ENCODE data around the gene LAD1. TPM values are rescaled to one million over a fixed set of nuclear protein-coding genes. Genes with fewer than 3 reads are reported as not detected.

LAD1 gene
- total RNA-seq, 1 experiment from 2014 or later, result 1.2 TPM

DNA sequence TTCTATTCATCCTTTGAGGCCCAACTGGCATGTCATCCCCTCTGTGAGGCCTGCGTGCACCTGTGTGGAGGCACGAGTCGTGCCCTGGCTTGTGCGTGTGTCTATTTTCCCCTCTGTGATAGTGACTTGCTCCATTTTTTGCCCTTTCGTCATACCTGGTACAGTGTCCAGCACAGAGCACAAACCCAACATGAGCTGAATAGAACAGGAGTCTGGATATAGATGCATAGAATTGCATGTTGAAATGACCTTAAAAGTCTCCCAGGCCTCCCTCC, 54.1 kb downstream of the LAD1 start:
- H3K4me1 ChIP-seq (ENCODE audit: low read length), result peaks cover 8% of the 10 kb centered on the region
- H3K27me3 ChIP-seq (ENCODE audit: low read length), result no peaks in the 10 kb centered on the region
- H3K9me3 ChIP-seq (ENCODE audit: low read length), result no peaks in the 10 kb centered on the region
- DNase-seq, result no peak
- H3K9me2 ChIP-seq (replicated peaks; ENCODE audit: insufficient read depth, low read length), result no peaks in the 10 kb centered on the region
- no peak overlapping the region for H3K27ac ChIP-seq (ENCODE audit: low read length)
- H3K79me2 ChIP-seq (ENCODE audit: low read length), result no peaks in the 10 kb centered on the region
- no peak overlapping the region for H3K9ac ChIP-seq (ENCODE audit: low read length)
- no peak overlapping the region for H3K4me3 ChIP-seq (ENCODE audit: low read length)
- no peak overlapping the region for H2AFZ ChIP-seq (ENCODE audit: low read length)
- no peaks in the 10 kb centered on the region for H4K20me1 ChIP-seq (ENCODE audit: insufficient read depth, low read depth, low read length)
- H3K36me3 ChIP-seq (ENCODE audit: insufficient read depth, low read length), result no peaks in the 10 kb centered on the region
- no peak overlapping the region for H3K4me2 ChIP-seq (ENCODE audit: low read depth, low read length, poor library complexity, severe bottlenecking)

DNA sequence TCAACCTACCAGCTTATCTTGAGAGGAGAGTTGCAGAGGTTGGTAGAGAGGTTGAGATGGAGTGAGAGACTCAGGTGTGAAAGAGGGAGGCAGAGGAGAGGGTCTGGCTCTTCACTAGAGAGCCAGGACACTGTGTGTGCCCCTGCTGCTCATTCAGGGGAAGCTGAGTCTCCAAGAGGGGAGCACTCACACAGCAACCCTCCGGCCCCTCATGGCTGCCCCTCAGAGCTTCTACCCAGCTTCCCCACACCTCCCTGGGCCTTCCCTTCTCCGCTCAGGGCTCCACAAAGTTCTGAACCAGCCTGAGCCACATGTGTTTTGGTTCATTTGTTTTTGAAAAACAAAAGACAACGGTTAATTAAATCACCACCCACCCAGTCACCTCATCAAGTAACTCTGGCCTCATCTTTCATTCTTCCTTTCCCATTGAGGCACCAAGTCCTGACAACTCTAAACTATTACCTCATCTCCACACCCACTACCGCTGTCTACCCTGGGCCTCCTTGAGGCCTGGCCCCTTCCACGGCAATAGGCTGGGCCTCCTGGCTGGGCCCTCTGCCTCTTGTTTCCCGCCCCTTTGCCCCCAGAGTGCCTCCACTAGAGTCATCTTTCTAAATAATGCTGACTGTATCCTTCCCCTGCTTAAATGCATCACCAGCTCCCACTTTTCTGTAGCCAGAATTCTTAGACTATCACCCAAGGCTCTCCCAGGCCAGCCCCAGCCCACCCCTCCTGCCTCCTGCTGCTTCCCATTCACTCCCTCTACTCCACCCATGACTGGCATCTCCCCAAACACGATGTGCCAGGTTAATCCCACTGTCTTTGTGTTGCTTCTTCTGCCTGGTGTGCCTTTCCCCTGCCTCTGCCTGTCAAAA, 54.7 kb downstream of the LAD1 start:
- no peak overlapping the region for H3K4me2 ChIP-seq (ENCODE audit: low read depth, low read length, poor library complexity, severe bottlenecking)
- no peak overlapping the region for H2AFZ ChIP-seq (ENCODE audit: low read length)
- H3K9me3 ChIP-seq (ENCODE audit: low read length), result no peaks in the 10 kb centered on the region
- peaks cover 8% of the 10 kb centered on the region for H3K4me1 ChIP-seq (ENCODE audit: low read length)
- DNase-seq, result no peak
- H4K20me1 ChIP-seq (ENCODE audit: insufficient read depth, low read depth, low read length), result no peaks in the 10 kb centered on the region
- H3K27ac ChIP-seq (ENCODE audit: low read length), result no peak overlapping the region
- H3K4me3 ChIP-seq (ENCODE audit: low read length), result no peak overlapping the region
- no peak overlapping the region for H3K9ac ChIP-seq (ENCODE audit: low read length)
- H3K79me2 ChIP-seq (ENCODE audit: low read length), result no peaks in the 10 kb centered on the region
- no peaks in the 10 kb centered on the region for H3K9me2 ChIP-seq (replicated peaks; ENCODE audit: insufficient read depth, low read length)
- H3K27me3 ChIP-seq (ENCODE audit: low read length), result no peaks in the 10 kb centered on the region
- H3K36me3 ChIP-seq (ENCODE audit: insufficient read depth, low read length), result no peaks in the 10 kb centered on the region

DNA sequence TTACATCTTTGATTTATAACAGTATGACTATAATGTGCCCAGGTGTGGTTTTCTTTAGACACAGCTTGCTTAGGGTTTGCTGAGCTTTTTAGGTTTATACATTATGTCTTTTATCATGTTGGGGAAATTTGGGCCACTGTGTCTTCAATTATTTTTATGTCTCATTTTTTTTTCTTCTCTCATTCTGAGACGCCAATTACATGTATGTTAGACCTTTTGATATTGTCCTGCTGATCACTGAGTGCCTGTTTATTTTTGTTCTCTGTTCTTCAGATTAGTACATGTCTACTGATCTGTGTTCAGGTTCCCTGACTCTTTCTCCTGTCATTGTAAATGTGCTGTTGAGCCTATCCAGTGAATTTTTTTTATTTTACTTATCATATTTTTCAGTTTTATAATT, 57.7 kb downstream of the LAD1 start:
- no peak for DNase-seq
- Histone ChIP-seq H3K9me3 (ENCODE audit: low read length) (no peaks in the 10 kb centered on the region), H3K27me3 (ENCODE audit: low read length) (no peaks in the 10 kb centered on the region), H3K4me1 (ENCODE audit: low read length) (no peaks in the 10 kb centered on the region), H4K20me1 (ENCODE audit: insufficient read depth, low read depth, low read length) (no peaks in the 10 kb centered on the region), H2AFZ (ENCODE audit: low read length) (no peak overlapping the region), H3K9ac (ENCODE audit: low read length) (no peak overlapping the region), H3K36me3 (ENCODE audit: insufficient read depth, low read length) (no peaks in the 10 kb centered on the region), H3K4me3 (ENCODE audit: low read length) (no peak overlapping the region), H3K9me2 (replicated peaks; ENCODE audit: insufficient read depth, low read length) (no peaks in the 10 kb centered on the region), H3K4me2 (ENCODE audit: low read depth, low read length, poor library complexity, severe bottlenecking) (no peak overlapping the region), H3K27ac (ENCODE audit: low read length) (no peak overlapping the region), H3K79me2 (ENCODE audit: low read length) (no peaks in the 10 kb centered on the region)

DNA sequence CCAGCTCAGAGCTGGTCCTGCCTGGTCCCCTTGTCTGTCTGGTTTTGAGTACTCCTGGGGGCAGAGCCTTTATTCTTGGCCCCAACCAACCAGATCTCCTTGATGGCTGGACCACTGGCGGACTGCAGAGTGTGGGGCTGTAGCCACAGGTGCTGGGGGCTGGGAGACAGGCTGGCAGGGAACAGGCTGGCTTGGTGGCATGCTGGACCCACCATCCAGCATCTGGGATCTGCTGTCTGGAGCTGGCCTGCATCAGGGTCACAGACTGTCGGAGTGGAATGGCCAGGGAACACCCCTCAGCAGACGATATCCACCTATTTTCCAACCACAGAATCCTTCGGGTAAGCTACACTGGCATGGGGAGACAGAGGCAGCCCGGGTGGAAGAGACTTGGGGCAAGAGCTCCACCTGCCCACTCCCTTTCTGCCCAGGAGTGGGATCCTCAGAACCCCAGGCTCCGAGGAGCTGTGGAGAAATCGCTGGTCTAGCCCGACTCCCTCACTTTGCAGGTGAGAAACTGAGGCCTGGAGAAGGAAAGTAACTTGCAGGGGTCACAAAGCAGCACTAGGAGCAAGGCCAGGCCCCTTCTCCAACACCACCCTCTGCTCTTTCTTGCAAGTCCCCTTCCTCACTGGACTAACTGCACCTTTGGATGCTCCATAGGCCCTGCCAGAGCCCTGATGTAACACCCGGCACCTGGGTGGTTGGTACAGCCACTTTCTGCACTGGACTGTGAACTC, 62.2 kb downstream of the LAD1 start:
- Histone ChIP-seq H3K79me2 (ENCODE audit: low read length) (no peaks in the 10 kb centered on the region), H3K9ac (ENCODE audit: low read length) (no peak overlapping the region)
- no peak for DNase-seq

DNA sequence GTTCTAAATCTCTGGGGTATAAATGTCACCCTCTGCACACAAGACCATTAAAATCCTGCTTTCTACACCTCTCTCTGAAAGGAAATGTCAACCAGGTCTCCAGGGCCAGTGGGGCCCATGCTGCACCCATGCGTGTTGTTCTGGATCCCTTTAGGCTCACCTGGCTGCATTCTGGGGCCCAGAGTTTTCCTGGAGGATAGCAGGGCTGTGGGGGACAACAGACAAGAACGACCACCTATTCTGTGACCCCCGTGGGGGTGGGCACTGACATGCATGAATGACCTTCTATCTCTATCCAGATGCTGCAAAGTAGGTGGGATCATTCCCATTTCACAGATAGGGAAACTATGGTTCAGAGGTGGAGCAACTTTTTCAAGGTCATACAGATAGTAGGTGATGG, 63.2 kb downstream of the LAD1 start:
- H2AFZ ChIP-seq (ENCODE audit: low read length), result no peak overlapping the region
- no peaks in the 10 kb centered on the region for H3K9me2 ChIP-seq (replicated peaks; ENCODE audit: insufficient read depth, low read length)
- no peaks in the 10 kb centered on the region for H3K4me1 ChIP-seq (ENCODE audit: low read length)
- H3K27me3 ChIP-seq (ENCODE audit: low read length), result no peaks in the 10 kb centered on the region
- H3K79me2 ChIP-seq (ENCODE audit: low read length), result no peaks in the 10 kb centered on the region
- no peak overlapping the region for H3K27ac ChIP-seq (ENCODE audit: low read length)
- no peak overlapping the region for H3K9ac ChIP-seq (ENCODE audit: low read length)
- H3K4me2 ChIP-seq (ENCODE audit: low read depth, low read length, poor library complexity, severe bottlenecking), result no peak overlapping the region
- H3K4me3 ChIP-seq (ENCODE audit: low read length), result no peak overlapping the region
- no peaks in the 10 kb centered on the region for H3K36me3 ChIP-seq (ENCODE audit: insufficient read depth, low read length)
- no peaks in the 10 kb centered on the region for H3K9me3 ChIP-seq (ENCODE audit: low read length)
- DNase-seq, result no peak
- no peaks in the 10 kb centered on the region for H4K20me1 ChIP-seq (ENCODE audit: insufficient read depth, low read depth, low read length)

More for the DNA sequence above, 62.2 kb downstream of the LAD1 start:
- Histone ChIP-seq H3K4me2 (ENCODE audit: low read depth, low read length, poor library complexity, severe bottlenecking) (no peak overlapping the region), H4K20me1 (ENCODE audit: insufficient read depth, low read depth, low read length) (no peaks in the 10 kb centered on the region), H3K9me3 (ENCODE audit: low read length) (no peaks in the 10 kb centered on the region), H2AFZ (ENCODE audit: low read length) (no peak overlapping the region), H3K9me2 (replicated peaks; ENCODE audit: insufficient read depth, low read length) (no peaks in the 10 kb centered on the region), H3K4me3 (ENCODE audit: low read length) (no peak overlapping the region), H3K27me3 (ENCODE audit: low read length) (no peaks in the 10 kb centered on the region), H3K27ac (ENCODE audit: low read length) (no peak overlapping the region), H3K36me3 (ENCODE audit: insufficient read depth, low read length) (no peaks in the 10 kb centered on the region), H3K4me1 (ENCODE audit: low read length) (no peaks in the 10 kb centered on the region)

DNA sequence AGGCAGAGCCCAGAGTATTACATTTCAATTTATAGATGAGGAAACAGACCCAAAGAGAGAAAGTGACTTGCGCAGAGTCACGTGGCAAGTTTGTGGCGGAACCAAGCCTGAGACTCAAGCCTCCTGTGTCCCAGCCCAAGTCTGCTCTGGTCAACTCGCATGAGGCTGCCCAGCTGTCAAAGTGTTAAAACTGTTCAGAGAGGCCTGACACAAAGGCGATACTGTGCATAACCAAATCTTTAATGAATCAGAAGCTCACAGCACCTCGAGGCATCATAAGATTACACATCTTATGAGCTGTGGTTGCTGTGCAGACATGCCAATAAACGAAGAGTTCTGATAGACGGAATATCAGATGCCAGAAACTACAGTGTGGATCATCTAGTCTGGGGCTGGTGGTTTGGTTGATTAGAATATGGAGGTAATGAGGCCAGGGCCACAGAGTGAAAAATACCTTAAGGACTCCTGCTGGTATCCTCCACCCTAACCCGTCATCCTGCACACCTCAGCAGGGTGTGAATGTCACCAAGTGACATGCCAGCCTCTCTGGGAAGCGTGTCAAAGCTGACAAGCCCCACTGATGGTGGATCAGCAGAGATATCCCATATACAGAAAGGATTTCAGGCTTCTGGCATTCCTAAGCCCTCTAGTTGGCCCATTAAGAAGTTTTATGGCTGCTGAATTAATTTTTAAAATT, 63.8 kb downstream of the LAD1 start:
- DNase-seq, result no peak
- Histone ChIP-seq H3K27me3 (ENCODE audit: low read length) (no peaks in the 10 kb centered on the region), H3K79me2 (ENCODE audit: low read length) (no peaks in the 10 kb centered on the region), H3K36me3 (ENCODE audit: insufficient read depth, low read length) (no peaks in the 10 kb centered on the region), H3K4me1 (ENCODE audit: low read length) (no peaks in the 10 kb centered on the region), H2AFZ (ENCODE audit: low read length) (no peak overlapping the region), H3K27ac (ENCODE audit: low read length) (no peak overlapping the region), H3K4me2 (ENCODE audit: low read depth, low read length, poor library complexity, severe bottlenecking) (no peak overlapping the region), H3K9me3 (ENCODE audit: low read length) (no peaks in the 10 kb centered on the region), H4K20me1 (ENCODE audit: insufficient read depth, low read depth, low read length) (no peaks in the 10 kb centered on the region), H3K9me2 (replicated peaks; ENCODE audit: insufficient read depth, low read length) (no peaks in the 10 kb centered on the region), H3K4me3 (ENCODE audit: low read length) (no peak overlapping the region), H3K9ac (ENCODE audit: low read length) (no peak overlapping the region)

DNA sequence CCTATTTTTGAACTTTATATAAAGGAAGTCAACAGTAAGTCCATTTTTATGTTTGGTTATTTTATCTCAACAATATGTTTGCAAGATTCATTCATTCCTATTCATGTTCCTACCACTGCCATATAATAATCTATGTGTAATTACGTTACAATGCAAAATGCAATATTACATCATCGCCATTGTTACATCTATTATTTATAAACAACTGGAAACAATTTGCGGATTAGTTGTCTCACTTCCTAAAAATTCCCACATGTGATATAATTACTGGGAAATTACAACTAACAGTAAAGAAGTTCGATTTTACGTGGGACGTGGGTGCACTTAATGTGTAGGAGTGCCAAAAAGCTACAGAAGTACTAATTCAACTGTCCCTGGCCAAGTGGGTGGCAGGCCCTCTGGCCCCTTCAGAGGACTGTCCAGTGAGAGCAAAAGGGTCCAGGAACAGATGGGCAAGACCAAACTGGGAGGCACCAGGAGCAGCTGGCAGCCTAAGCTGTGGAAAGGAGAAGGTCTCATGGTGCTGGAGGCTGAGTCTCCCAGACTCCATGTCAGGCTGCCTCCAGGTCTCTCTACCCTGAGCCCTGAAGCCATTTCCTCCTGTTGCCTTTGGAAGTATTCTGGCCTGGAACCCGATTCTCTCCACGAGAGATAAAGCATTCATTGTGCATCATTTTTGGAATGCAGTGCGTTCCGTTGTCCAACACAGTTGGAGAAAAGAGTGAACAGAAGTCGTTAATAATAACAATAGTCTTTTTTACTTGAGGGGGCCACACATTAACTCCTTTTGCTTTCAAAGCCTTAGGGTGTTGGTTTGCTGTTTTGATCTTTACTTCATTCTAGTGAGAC, 64.6 kb downstream of the LAD1 start:
- no peak for DNase-seq
- no peak overlapping the region for H3K9ac ChIP-seq (ENCODE audit: low read length)
- no peak overlapping the region for H3K4me3 ChIP-seq (ENCODE audit: low read length)
- no peaks in the 10 kb centered on the region for H3K9me2 ChIP-seq (replicated peaks; ENCODE audit: insufficient read depth, low read length)
- no peak overlapping the region for H3K27ac ChIP-seq (ENCODE audit: low read length)
- no peaks in the 10 kb centered on the region for H3K36me3 ChIP-seq (ENCODE audit: insufficient read depth, low read length)
- H2AFZ ChIP-seq (ENCODE audit: low read length), result no peak overlapping the region
- no peaks in the 10 kb centered on the region for H3K79me2 ChIP-seq (ENCODE audit: low read length)
- no peaks in the 10 kb centered on the region for H3K27me3 ChIP-seq (ENCODE audit: low read length)
- no peaks in the 10 kb centered on the region for H3K4me1 ChIP-seq (ENCODE audit: low read length)
- no peak overlapping the region for H3K4me2 ChIP-seq (ENCODE audit: low read depth, low read length, poor library complexity, severe bottlenecking)
- no peaks in the 10 kb centered on the region for H3K9me3 ChIP-seq (ENCODE audit: low read length)
- no peaks in the 10 kb centered on the region for H4K20me1 ChIP-seq (ENCODE audit: insufficient read depth, low read depth, low read length)
